Jurkat, Clone E6-1 (cell line): ENCODE data around the gene TFPI.
"Not testable (repeated sequence)": the region's sequence is repeated elsewhere in the genome, so short reads cannot be mapped to it uniquely, and the experiment has no call there.

ENCODE experiments used
- DNase-seq: peaks from one replicate; pipeline ENCODE4 v3.0.0-alpha.2; 2011; ENCODE audit warnings: low read depth, low spot score
- H3K4me3 ChIP-seq: 2 replicates; pipeline ENCODE4 v1.5.1; 2011; ENCODE audit warnings: mild to moderate bottlenecking, low read length, control low read depth, moderate library complexity

The TFPI gene

DNA sequence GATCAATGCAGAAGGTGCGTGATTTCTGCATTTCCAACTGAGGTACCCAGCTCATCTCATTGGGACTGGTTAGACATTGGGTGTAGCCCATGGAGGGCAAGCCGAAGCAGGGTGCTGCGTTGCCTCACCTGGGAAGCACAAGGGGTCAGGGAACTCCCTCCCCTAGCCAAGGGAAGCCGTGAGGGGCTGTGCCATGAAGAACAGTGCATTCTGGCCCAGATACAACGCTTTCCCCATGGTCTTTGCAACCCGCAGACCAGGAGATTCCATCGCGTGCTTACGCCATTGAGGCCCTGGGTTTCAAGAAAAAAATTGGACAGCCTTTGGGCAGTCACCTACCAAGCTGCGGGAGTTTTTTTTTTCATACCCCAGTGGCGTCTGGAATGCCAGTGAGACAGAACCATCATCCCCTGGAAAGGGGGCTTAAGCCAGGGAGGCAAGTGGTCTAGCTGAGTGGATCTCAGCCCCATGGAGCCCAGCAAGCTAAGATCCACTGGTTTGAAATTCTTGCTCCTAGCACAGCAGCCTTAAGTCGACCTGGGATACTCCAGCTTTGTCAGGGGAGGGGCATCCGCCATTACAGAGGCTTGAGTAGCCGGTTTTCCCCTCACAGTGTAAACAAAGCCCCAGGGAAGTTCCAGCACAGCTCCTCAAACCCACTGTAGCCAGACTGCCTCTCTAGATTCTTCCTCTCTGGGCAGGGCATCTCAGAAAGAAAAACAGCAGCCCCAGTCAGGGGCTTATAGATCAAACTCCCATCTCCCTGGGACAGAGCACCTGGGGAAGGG, 21.7 kb downstream of the TFPI start:
- H3K4me3 ChIP-seq = no peak overlapping the region
- no peak for DNase-seq

DNA sequence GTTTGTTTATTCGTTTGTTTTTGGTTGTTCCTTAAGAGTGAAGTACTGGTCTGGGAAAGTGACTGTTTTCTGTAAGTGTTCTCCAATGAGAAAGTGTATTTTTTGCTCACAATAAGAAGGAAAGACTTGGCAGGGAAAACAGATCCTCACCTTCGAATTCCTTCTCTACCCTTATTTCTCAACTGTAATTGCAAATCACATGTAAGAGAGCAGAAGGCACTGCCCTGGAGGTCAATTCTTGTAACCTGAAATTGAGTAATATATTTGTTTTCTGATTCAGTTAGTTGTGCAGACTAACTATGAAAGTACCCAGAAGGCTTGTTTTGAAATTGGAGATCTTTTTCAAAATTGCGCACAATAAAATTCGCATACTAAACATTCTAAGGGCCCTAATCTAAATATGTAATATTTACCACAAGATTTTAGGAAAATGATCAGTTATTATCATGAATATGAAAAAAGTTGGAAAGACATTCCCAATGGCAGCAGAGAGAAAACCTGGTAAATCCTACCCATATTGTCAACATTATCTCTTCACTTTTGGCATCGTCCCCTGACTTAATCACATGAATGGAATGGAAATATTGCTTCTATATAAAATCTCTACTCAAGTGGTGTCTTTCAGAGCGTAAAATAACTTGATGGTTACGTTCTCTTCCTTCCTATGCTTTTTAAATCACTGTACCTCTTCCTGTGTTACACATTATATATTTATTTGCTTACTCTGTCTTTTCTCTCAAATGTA, 24.1 kb downstream of the TFPI start:
- no peak for DNase-seq
- no peak overlapping the region for H3K4me3 ChIP-seq

DNA sequence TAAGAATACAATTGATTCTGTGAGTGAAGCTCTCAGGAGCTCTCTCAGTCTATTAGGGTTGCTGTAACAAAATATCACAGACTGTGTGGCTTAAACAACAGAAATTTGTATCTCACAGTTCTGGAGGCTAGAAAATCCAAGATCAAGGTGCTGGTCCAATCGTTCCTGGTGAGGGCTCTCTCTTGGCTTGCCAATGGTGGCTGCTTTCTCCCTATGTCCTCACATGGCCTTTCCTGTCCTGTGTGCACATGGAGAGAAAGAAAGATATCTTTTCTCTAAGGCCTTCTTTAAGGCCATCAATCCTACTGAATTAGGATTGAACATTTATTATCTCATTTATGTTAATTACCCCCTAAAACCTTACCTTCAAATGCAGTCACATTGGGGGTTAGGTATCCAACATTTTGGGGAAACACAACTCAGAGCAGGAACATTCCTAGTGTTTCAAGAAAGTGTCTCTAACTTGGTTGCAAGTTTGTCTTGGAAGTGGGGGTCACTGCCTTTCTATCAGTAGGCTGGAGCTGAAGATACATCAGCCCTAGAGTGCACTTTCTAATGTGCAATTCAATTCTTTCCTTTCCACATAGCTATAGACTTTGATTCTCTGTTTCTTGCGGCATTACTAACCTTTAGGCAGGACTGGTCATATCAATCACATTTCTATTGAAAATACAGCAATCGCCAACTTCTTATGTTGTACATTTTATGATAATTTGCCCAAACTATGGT, 24.8 kb downstream of the TFPI start:
- no peak for DNase-seq

DNA sequence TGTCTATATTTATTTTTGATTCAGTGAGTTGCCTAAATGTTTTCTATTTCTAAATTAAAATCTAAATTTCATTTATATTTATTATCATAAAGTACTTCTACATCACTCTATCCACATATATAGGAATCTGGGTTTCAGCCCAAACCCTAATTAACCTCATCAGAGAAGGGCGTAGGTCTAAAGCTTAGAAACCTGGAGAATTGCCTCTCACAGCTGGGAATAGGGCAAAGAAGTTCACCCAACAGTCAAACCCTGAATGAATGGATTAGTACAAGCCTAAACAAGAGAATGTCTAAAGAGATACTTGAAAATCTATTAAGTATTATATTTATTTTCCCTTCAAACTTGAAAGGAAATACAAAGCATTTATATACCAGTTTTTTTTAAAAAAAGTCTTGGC, 26.2 kb downstream of the TFPI start:
- DNase-seq = no peak
- no peak overlapping the region for H3K4me3 ChIP-seq

More for the DNA sequence above, 24.8 kb downstream of the TFPI start:
- no peak overlapping the region for H3K4me3 ChIP-seq

DNA sequence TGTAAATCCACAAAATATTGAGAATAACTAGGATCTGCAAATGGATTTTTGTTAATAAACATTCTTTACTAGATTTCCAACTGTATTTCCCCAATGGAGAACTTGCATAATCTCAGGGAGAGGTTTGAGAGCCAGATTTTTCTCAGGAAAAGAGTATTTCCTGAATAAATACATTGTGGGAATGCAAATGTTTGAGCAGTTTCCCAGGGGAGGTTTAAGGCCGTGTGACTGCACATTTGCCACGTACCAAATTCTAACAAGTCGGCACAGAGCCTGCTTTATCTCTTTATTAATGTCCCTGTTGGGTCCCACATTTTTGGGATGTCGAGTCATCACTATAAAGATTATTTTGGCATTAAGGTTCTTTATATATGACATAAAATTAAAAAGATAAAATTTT, 27.0 kb downstream of the TFPI start:
- DNase-seq = no peak
- H3K4me3 ChIP-seq = no peak overlapping the region

DNA sequence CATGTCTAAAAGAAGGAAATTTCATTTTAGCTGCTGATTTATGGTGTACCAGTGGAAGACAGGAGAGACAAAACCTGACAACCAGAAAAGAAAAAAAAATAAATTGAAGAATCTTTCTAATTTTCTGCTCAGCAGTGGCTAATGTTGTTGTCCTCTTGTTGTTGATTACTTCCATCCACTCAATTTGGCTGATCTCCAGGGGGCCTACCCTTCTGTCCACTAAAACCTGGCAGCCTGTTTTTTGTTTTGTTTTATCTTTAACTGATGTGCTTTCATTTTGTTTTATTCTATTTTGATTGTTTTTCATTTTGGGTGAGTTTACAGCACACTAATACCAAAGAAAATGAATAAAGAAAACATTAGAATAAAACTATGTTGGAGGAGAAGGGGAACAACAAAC, 27.4 kb downstream of the TFPI start:
- no peak for DNase-seq
- no peak overlapping the region for H3K4me3 ChIP-seq

DNA sequence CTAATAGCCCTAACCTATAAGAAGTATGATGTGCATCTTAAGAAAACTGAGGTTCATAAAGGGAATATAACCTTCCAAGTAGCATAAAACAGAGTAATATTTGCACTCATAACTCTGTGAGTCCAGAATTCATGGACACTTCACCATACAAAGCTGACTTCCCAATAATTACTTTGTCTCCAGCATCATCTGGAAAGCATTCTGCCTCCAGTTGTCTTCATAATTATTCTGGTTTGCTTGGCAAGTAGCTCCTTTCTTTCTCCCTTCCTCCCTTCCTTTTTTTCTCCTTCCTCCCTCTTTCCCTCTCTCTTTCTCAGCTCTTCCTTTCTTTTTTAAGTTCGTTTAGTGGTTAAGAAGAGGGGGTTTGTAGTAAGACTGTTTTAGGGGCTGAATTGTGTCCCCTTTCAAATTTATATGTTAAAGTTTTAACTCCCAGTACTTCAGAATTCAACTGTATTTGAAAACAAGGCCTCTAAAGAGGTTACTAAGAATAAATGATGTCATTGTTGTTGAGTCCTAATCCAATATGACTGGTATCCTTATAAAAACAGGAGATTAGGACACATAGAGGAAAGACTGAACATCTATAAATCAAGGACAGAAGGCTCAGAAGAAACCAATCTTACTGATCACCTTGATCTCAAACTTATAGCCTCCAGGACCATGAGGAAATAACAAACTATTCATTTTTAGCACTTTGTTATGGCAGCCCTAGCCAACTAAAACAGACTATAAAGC, 28.9 kb downstream of the TFPI start:
- H3K4me3 ChIP-seq = no peak overlapping the region
- no peak for DNase-seq

DNA sequence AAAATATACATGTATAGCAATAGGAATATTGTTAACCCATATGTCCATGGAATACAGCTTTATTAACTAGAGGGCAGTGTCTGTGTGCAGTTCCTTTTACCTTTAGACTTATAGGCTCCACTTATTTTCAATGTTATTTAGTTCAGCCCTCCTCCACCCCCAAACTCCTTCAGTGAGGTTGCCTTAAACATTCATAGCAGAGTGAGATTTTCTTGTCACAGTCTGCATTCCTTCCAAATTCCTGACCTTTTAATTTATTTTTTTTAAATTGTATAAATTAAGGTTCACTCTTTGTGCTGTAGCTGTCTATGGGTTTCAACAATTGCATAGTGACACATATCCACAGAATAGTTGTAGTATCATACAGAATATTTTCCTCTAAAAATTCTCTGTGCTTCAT, 30.9 kb downstream of the TFPI start:
- DNase-seq = no peak
- no peak overlapping the region for H3K4me3 ChIP-seq

DNA sequence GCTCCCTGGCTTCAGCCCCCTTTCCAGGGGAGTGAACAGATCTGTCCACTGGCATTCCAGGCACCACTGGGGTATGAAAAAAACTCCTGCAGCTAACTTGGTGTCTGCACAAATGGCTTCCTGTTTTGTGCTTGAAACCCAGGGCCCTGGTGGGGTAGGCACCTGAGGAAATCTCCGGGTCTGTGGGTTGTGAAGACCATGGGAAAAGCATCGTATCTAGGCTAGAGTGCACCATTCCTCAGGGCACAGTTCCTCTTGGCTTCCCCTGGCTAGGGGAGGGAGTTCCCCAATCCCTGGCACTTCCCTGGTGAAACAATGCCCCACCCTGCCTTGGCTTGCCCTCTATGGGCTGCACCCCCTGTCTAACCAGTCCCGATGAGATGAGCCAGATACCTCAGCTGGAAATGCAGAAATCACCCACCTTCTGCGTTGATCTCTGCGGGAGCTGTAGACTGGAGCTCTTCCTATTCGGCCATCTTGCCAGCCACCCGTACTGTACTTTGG, 34.1 kb downstream of the TFPI start:
- DNase-seq = no peak
- H3K4me3 ChIP-seq = no peak overlapping the region

DNA sequence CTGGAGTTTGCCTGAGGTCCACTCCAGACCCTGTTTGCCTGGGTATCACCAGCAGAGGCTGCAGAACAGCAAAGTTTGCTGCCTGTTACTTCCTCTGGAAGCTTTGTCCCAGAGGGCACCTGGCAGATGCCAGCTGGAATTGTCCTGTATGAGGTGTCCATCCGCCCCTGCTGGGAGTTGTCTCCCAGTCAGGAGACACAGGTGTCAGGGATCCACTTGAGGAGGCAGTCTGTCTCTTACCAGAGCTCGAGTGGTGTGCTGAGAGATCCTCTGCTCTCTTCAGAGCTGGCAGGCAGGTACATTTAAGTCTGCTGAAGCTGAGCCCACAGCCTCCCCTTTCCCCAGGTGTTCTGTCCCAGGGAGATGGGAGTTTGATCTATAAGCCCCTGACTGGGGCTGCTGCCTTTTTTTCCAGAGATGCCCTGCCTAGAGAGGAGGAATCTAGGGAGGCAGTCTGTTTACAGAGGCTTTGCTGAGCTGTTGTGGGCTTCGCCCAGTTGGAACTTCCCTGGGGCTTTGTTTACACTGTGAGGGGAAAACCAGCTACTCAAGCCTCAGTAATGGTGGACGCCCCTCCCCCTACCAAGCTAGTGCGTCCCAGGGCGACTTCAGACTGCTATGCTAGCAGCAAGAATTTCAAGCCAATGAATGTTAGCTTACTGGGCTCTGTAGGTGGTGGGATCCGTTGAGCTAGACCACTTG, 34.7 kb downstream of the TFPI start:
- H3K4me3 ChIP-seq = no peak overlapping the region
- DNase-seq = no peak

DNA sequence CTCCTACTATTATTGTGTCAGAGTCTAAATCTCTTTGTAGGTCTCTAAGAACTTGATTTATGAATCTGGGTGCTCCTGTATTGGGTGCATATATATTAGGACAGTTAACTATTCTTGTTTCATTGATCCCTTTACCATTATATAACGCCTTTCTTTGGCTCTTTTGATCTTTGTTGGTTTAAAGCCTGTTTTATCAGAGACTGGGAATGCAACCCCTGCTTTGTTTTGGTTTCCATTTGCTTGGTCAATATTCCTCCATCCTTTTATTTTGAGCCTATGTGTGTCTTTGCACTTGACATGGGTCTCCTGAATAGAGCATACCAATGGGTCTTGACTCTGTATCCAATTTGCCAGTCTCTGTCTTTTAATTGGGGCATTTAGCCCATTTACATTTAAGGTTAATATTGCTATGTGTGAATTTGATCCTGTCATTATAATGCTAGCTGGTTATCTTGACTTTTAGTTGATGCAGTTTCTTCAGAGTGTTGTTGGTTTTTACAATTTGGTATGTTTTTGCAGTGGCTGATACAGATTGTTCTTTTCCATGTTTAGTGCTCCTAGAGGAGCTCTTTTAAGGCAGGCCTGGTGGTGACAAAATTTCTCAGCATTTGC, 36.4 kb downstream of the TFPI start:
- not testable (repeated sequence) for DNase-seq, H3K4me3 ChIP-seq

DNA sequence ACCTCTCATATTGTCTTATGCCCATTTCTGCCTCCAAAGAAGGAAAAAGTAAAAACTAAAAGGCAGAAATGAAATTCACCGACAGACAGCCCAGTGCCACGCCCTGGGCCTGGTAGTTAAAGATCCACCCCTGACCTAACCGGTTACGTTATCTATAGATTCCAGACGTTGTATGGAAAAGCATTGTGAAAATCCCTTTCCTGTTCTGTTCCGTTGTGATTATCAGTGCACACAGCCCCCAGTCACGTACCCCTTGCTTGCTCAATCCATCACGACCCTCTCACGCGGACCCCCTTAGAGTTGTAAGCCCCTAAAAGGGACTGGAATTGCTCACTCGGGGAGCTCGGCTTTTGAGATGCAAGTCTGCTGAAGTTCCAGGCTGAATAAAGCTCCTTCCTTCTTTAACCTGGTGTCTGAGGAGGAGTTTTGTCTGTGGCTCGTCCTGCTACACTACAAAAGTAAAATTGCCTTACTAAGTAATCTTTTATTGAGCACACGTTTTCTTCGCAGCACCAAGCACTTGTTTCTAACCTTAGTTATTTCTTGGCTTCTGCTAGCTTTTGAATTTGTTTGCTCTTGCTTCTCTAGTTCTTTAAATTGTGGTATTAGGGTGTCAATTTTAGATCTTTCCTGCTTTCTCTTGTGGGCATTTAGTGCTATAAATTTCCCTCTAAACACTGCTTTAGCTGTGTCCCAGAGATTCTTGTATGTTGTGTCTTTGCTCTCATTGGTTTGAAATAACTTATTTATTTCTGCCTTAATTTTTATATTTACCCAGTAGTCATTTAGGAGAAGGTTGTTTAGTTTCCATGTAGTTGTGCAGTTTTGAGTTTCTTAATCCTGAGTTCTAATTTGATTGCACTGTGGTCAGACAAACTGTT, 37.4 kb downstream of the TFPI start:
- H3K4me3 ChIP-seq, DNase-seq: not testable (repeated sequence)

DNA sequence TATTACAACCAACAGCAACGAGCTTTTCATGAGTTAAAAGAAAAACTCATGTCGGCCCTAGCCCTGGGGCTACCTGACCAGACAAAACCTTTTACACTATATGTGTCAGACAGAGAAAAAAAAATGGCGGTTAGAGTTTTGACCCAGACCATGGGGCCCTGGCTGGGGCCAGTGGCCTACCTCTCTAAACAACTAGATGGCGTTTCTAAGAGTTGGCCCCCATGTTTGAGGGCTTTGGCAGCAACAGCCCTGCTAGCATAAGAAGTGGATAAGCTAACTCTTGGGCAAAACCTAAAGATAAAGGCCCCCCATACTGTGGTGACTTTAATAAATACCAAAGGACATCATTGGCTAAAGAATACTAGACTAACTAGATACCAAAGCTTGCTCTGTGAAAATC, 39.3 kb downstream of the TFPI start:
- H3K4me3 ChIP-seq = no peak overlapping the region
- DNase-seq = no peak

DNA sequence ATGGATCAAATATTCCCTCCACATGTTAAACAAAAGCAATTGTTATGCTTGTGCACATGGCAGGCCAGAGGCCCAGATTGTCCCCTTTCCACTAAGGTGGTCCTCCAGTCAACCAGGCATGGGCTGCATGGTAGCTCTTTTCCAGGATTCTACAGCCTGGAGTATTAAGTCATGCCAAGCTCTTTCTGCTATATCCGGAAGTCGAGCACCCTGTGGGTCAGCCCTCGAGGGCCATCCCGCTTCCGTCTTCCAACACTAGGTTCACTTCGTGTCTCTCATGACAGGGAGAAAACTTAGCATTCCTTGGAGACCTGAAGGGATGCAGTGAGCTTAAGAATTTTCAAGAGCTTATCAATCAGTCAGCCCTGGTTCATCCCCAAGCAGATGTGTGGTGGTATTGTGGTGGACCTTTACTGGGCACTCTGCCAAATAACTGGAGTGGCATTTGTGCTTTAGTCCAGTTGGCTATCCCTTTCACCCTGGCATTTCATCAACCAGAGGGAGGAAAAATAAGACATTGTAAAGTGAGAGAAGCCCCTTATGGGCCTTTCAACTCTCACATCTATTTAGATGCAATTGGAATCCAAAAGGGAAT, 39.9 kb downstream of the TFPI start:
- not testable (repeated sequence) for DNase-seq, H3K4me3 ChIP-seq

DNA sequence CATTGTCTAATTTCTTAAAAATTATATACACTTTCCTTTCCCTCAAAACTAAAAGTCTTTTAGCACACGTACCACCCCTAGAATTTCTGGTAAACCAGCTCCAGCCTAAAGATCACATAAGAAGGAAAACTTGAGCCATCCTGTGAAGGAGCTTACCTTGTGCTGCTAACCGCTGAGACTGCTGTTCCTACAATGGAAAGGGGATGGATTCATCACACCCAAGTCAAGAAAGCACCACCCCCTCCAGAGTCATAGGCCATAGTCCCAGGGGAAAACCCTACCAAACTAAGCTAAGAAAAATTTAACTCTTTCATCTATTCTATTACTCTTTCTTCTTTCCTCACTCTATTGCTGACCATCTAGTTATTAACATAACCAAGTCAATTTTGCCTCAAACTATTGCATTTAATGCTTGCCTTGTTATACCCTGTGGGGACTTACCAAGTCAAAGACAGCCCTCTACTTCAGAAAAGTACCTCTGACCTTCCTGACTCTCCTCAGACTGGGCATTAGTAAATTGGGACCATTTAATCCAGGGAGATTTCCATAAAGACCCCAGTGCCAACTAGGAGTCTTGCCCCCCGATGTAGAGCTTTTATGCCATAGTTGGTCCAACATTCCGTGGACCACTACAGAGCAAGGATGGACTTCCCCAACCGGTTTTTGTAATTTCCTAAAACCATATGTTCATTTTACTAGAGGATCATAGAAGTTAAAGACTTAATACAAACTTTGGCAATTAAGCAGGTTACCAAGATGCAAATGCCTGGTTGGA, 40.6 kb downstream of the TFPI start:
- DNase-seq, H3K4me3 ChIP-seq: not testable (repeated sequence)
